ENCODE data around the gene OTOF.

GRCh38 chr2:26494891-26495290 lies 17.0 kb upstream of the OTOF start:
- TF ChIP-seq CTCF (IDR thresholded peaks at IDR 0.05) (no peak), EZH2 (IDR thresholded peaks at IDR 0.05) (no peak)

Data from neural progenitor cell (in vitro differentiated cells).